ENCODE data around the gene LYRM9. TPM values are rescaled to one million over a fixed set of nuclear protein-coding genes. Genes with fewer than 3 reads are reported as not detected.

The LYRM9 gene
- total RNA-seq, 4 donors from 2014 or later: 5.0 to 21.6 (median 16.7) TPM

- no peak overlapping the region for H3K27ac ChIP-seq (replicated peaks in 1 of 4)
- DNase-seq (ENCODE audit: extremely low spot score): no peak
- TF ChIP-seq POLR2AphosphoS5 (IDR thresholded peaks at IDR 0.05): no peak
- no peak for TF ChIP-seq EP300 (IDR thresholded peaks at IDR 0.05)
- no peak for TF ChIP-seq CTCF (IDR thresholded peaks at IDR 0.05)
- TF ChIP-seq POLR2A (IDR thresholded peaks at IDR 0.05; ENCODE audit: low read depth): no peak
- H3K4me3 ChIP-seq: no peak overlapping the region
- H3K9me3 ChIP-seq: no peaks in the 10 kb centered on the region
- H3K4me1 ChIP-seq: no peaks in the 10 kb centered on the region
- intact Hi-C loops (cut with DNase I): no loop called here
- no peaks in the 10 kb centered on the region for H3K36me3 ChIP-seq
- H3K27me3 ChIP-seq: no peaks in the 10 kb centered on the region
- WGBS: 96% methylated on average over 4 of the region's 4 CpGs
Measured at GRCh38 chr17:27862004-27862403, 31.2 kb downstream of the LYRM9 start.

DNA sequence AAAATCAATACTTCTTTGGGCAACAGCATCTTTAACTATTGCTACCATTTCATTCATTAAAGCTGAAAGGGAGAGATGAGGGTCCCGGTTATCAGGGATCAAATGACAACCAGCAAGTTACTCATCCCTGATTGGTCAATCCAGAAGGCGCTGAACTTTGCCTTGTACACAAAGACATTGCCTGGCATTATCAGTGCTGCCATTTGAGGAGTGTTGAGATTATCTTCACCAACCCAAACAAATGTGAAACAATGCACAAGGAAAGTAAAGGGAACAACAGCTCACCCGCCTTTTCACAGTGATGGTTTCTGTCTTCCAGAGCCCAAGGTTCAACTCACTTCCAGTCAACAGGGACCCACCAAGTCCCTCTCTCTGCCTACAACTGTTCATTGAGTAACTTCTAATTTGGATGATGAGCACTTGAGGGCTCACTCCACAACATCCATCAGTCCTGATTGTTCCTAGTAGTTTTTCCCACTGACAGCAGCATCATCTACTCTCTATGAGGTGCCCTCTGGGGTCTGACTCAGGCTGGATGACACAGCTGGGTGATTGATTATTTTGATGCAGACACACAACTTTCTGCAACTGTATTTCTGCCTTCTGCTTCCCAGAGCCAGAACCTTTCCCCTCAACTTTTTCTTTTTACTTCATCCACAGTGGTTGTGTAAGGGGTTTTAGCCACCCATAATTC, 32.0 kb downstream of the LYRM9 start:
- TF ChIP-seq EP300 (IDR thresholded peaks at IDR 0.05): no peak
- no peak for TF ChIP-seq POLR2AphosphoS5 (IDR thresholded peaks at IDR 0.05)
- TF ChIP-seq CTCF (IDR thresholded peaks at IDR 0.05): no peak
- TF ChIP-seq POLR2A (IDR thresholded peaks at IDR 0.05; ENCODE audit: low read depth): no peak
- WGBS: 78% methylated on average over 3 of the region's 3 CpGs
- no peaks in the 10 kb centered on the region for H3K9me3 ChIP-seq
- no peaks in the 10 kb centered on the region for H3K27me3 ChIP-seq
- H3K36me3 ChIP-seq: no peaks in the 10 kb centered on the region
- no peak overlapping the region for H3K4me3 ChIP-seq
- no peak overlapping the region for H3K27ac ChIP-seq (replicated peaks in 1 of 4)
- intact Hi-C loops (cut with DNase I): no loop called here
- H3K4me1 ChIP-seq: no peaks in the 10 kb centered on the region
- DNase-seq (ENCODE audit: extremely low spot score): no peak

DNA sequence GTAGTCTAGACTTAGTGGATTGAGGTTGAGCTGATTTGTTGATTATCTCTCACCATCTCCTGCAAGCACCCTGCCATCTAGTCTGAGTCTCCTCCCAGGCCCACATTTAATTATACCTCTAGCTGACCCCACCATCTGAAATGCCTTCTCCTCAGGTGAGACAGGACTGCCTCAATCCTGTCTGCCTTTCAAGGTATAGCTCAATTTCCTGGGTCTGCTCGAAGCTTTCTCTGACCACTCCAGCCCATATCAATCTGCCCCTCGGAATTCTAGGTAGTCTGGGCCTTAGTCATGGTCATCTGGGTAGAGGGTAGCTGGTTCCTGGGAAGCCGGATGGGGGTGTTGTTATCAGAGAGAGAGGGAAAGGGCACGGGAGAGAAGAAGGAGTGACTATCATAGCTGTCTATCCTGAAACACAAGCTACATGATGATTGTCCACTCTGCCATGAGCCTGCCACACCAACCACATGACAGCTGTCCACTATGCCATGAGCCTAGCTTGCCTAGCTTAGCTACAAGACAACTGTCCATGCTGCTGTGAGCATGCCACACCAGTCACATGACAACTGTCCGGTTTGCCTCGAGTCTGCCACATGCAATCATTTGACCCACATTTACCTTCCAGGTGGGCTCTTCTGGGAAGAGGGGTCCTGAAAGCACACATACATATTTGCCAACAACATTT, 34.4 kb downstream of the LYRM9 start:
- WGBS: 90% methylated on average over 5 of the region's 6 CpGs

GRCh38 chr17:27856676-27857432, 36.3 kb downstream of the LYRM9 start:
- 72% methylated on average over 5 of the region's 5 CpGs for WGBS
- Histone ChIP-seq H3K9me3 (no peaks in the 10 kb centered on the region), H3K36me3 (no peaks in the 10 kb centered on the region), H3K4me3 (no peak overlapping the region), H3K27me3 (no peaks in the 10 kb centered on the region), H3K27ac (replicated peaks in 1 of 4) (no peak overlapping the region), H3K4me1 (no peaks in the 10 kb centered on the region)
- intact Hi-C loops (cut with DNase I): no loop called here
- TF ChIP-seq POLR2A (IDR thresholded peaks at IDR 0.05; ENCODE audit: low read depth): no peak
- no peak for TF ChIP-seq POLR2AphosphoS5 (IDR thresholded peaks at IDR 0.05)
- TF ChIP-seq CTCF (IDR thresholded peaks at IDR 0.05): no peak
- TF ChIP-seq EP300 (IDR thresholded peaks at IDR 0.05): no peak
- no peak for DNase-seq (ENCODE audit: extremely low spot score)

More for the DNA sequence above, 34.4 kb downstream of the LYRM9 start:
- Histone ChIP-seq H3K27me3 (no peaks in the 10 kb centered on the region), H3K36me3 (no peaks in the 10 kb centered on the region), H3K4me3 (no peak overlapping the region), H3K4me1 (no peaks in the 10 kb centered on the region), H3K27ac (replicated peaks in 1 of 4) (no peak overlapping the region), H3K9me3 (no peaks in the 10 kb centered on the region)
- no peak for TF ChIP-seq EP300 (IDR thresholded peaks at IDR 0.05)
- no peak for TF ChIP-seq CTCF (IDR thresholded peaks at IDR 0.05)
- no peak for TF ChIP-seq POLR2A (IDR thresholded peaks at IDR 0.05; ENCODE audit: low read depth)
- no peak for TF ChIP-seq POLR2AphosphoS5 (IDR thresholded peaks at IDR 0.05)
- intact Hi-C loops (cut with DNase I): no loop called here
- no peak for DNase-seq (ENCODE audit: extremely low spot score)
